Fibroblast of villous mesenchyme (primary cell): ENCODE results near the gene CLEC16A. TPM values are rescaled to one million over a fixed set of nuclear protein-coding genes. Genes with fewer than 3 reads are reported as not detected.
A peak's percentile ranks its signal among the peaks of the same experiment; 100 is the strongest.

Source experiments
- DNase-seq: peaks from one replicate; pipeline ENCODE4 v3.0.0-alpha.2; 2010; ENCODE audit warnings: low read depth
- H3K4me3 ChIP-seq: 2 replicates; pipeline ENCODE4 v1.5.1; 2011; ENCODE audit warnings: low read depth, mild to moderate bottlenecking, low read length
- CTCF ChIP-seq: IDR thresholded peaks from 2 replicates; pipeline ENCODE4 v1.5.1; 2012; ENCODE audit warnings: low read depth, mild to moderate bottlenecking, low read length; ENCODE audit not compliant: insufficient read depth
- total RNA-seq: library from RNA; depleted of rRNA; stranded (reverse); fragments of >200 nt; gene quantifications from 2 replicates; pipeline ENCODE4 v1.2.3, GENCODE V29; 2012

Gene CLEC16A
- total RNA-seq, 1 donor, result 32.4 TPM

GRCh38 chr16:10988879-10989278 is 44.5 kb downstream of the CLEC16A start:
- H3K4me3 ChIP-seq, result no peak overlapping the region
- no peak for TF ChIP-seq CTCF
- no peak for DNase-seq

- no peak for DNase-seq
- H3K4me3 ChIP-seq, result no peak overlapping the region
- TF ChIP-seq CTCF, result no peak
Observed at GRCh38 chr16:10989559-10989958, 45.2 kb downstream of the CLEC16A start.

GRCh38 chr16:10990378-10990777 is 46.0 kb downstream of the CLEC16A start:
- no peak for TF ChIP-seq CTCF
- DNase-seq, result no peak
- H3K4me3 ChIP-seq, result no peak overlapping the region

GRCh38 chr16:10992112-10992511 is 47.7 kb downstream of the CLEC16A start:
- DNase-seq, result peak; percentile 90
- no peak for TF ChIP-seq CTCF
- H3K4me3 ChIP-seq, result no peak overlapping the region

GRCh38 chr16:10992797-10993196 is 48.4 kb downstream of the CLEC16A start:
- DNase-seq, result peak; percentile 89
- no peak overlapping the region for H3K4me3 ChIP-seq

GRCh38 chr16:10993649-10994048 is 49.3 kb downstream of the CLEC16A start:
- DNase-seq, result no peak
- H3K4me3 ChIP-seq, result no peak overlapping the region
- TF ChIP-seq CTCF, result no peak

More at GRCh38 chr16:10992797-10993196, 48.4 kb downstream of the CLEC16A start:
- TF ChIP-seq CTCF, result no peak

GRCh38 chr16:10994571-10994970 is 50.2 kb downstream of the CLEC16A start:
- no peak overlapping the region for H3K4me3 ChIP-seq
- no peak for TF ChIP-seq CTCF
- no peak for DNase-seq
